ENCODE data around the gene ADGRD1. TPM values are rescaled to one million over a fixed set of nuclear protein-coding genes. Genes with fewer than 3 reads are reported as not detected.

The ADGRD1 gene
- polyA plus RNA-seq, 1 of the 3 experiments (the other 2 are of a cell fraction) = not detected

- H4K20me1 ChIP-seq (ENCODE audit: insufficient read depth) = no peaks in the 10 kb centered on the region
- no peak overlapping the region for H2AFZ ChIP-seq (ENCODE audit: low read depth)
- H3K79me2 ChIP-seq (ENCODE audit: insufficient read depth) = no peaks in the 10 kb centered on the region
- peaks cover 0 to 21% of the 10 kb centered on the region in 2 experiments; a peak in 1 of 4 replicates for H3K4me1 ChIP-seq (ENCODE audit: control insufficient read depth in 1 of 2, insufficient read depth in 2 of 2, low read depth in 1 of 2, low read length in 1 of 2)
- no peaks in the 10 kb centered on the region for H3K27me3 ChIP-seq (ENCODE audit: insufficient read depth)
- H3K9me3 ChIP-seq = no peaks in the 10 kb centered on the region
- H3K9ac ChIP-seq = no peak overlapping the region
- ChIA-PET POLR2A (no interaction called here), CTCF (interaction anchor here (1.4 to 3.5 kb wide), 2 partner anchors 9 to 36 kb away, joined by 3 to 23 read pairs; no protein-coding TSS in a partner anchor)
- no peak overlapping the region for H3K27ac ChIP-seq (ENCODE audit: low read depth in 2 of 2, low read length in 1 of 2)
- no peak for TF ChIP-seq RAD21 (IDR thresholded peaks at IDR 0.05; ENCODE audit: low read length)
- no peak for TF ChIP-seq REST (IDR thresholded peaks at IDR 0.05; ENCODE audit: low read depth, low read length)
- TF ChIP-seq ELF1 (IDR thresholded peaks at IDR 0.05) = no peak
- TF ChIP-seq, protein P1, sequence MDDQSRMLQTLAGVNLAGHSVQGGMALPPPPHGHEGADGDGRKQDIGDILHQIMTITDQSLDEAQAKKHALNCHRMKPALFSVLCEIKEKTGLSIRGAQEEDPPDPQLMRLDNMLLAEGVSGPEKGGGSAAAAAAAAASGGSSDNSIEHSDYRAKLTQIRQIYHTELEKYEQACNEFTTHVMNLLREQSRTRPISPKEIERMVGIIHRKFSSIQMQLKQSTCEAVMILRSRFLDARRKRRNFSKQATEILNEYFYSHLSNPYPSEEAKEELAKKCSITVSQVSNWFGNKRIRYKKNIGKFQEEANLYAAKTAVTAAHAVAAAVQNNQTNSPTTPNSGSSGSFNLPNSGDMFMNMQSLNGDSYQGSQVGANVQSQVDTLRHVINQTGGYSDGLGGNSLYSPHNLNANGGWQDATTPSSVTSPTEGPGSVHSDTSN (IDR thresholded peaks at IDR 0.05) = no peak
- TF ChIP-seq TEAD4 (IDR thresholded peaks at IDR 0.05; ENCODE audit: borderline replicate concordance, insufficient read depth) = no peak
- H3F3A ChIP-seq (replicated peaks; ENCODE audit: insufficient read depth) = no peaks in the 10 kb centered on the region
- H3K36me3 ChIP-seq (replicated peaks in 1 of 2; ENCODE audit: control insufficient read depth in 1 of 2, insufficient read depth in 2 of 2, low read length in 1 of 2) = no peaks in the 10 kb centered on the region
- no peak for DNase-seq
- WGBS (ENCODE audit: low lambda C conversion rate) = 56% methylated on average over 22 of the region's 26 CpGs
- H3K4me2 ChIP-seq = no peak overlapping the region
- no peak overlapping the region for H3K4me3 ChIP-seq (ENCODE audit: low read depth in 2 of 2, low read length in 1 of 2)
- H3K9me2 ChIP-seq = no peaks in the 10 kb centered on the region
These were observed 142.3 kb downstream of the ADGRD1 start for GRCh38 chr12:131095826-131096680.

DNA sequence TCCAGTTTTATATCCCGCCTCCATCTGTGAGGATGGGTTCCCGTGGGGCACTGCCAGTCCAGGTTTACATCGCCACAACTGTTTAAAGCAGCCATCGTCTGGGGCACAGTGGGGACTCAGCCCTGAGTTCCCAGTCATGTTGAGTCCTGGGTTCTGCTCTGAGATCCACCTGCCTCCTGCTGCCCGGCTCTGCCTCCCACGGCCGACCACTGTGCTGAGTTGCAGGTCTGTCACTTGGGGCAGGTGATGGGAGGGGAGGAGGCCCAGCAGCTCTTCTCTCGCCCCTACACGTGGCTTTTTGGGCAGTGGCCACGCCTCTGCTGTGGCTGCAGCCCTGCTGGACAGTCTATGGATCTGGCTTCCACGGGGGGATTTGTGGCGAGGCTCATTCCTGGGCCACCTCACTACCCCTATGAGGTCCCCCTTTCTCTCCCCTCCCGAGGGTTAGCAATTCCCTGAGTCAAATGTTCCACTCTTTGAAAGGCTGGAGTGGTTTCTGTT lies 143.0 kb downstream of the ADGRD1 start:
- H3K9ac ChIP-seq = no peak overlapping the region
- H2AFZ ChIP-seq (ENCODE audit: low read depth) = no peak overlapping the region
- ChIA-PET POLR2A (no interaction called here), CTCF (interaction anchor here (0.9 to 3.5 kb wide), 2 partner anchors 9 to 54 kb away, joined by 3 to 23 read pairs; no protein-coding TSS in a partner anchor)
- H3F3A ChIP-seq (replicated peaks; ENCODE audit: insufficient read depth) = no peaks in the 10 kb centered on the region
- H3K4me1 ChIP-seq (ENCODE audit: control insufficient read depth in 1 of 2, insufficient read depth in 2 of 2, low read depth in 1 of 2, low read length in 1 of 2) = peaks cover 0 to 21% of the 10 kb centered on the region in 2 experiments; a peak in 1 of 4 replicates
- H3K4me3 ChIP-seq (ENCODE audit: low read depth in 2 of 2, low read length in 1 of 2) = no peak overlapping the region
- no peaks in the 10 kb centered on the region for H4K20me1 ChIP-seq (ENCODE audit: insufficient read depth)
- no peaks in the 10 kb centered on the region for H3K27me3 ChIP-seq (ENCODE audit: insufficient read depth)
- no peak for TF ChIP-seq FOSL2 (IDR thresholded peaks at IDR 0.05; ENCODE audit: borderline replicate concordance, low read depth)
- TF ChIP-seq MAX (IDR thresholded peaks at IDR 0.05; ENCODE audit: low read depth) = no peak
- TF ChIP-seq, protein P2, sequence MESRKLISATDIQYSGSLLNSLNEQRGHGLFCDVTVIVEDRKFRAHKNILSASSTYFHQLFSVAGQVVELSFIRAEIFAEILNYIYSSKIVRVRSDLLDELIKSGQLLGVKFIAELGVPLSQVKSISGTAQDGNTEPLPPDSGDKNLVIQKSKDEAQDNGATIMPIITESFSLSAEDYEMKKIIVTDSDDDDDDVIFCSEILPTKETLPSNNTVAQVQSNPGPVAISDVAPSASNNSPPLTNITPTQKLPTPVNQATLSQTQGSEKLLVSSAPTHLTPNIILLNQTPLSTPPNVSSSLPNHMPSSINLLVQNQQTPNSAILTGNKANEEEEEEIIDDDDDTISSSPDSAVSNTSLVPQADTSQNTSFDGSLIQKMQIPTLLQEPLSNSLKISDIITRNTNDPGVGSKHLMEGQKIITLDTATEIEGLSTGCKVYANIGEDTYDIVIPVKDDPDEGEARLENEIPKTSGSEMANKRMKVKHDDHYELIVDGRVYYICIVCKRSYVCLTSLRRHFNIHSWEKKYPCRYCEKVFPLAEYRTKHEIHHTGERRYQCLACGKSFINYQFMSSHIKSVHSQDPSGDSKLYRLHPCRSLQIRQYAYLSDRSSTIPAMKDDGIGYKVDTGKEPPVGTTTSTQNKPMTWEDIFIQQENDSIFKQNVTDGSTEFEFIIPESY (IDR thresholded peaks at IDR 0.05; ENCODE audit: borderline replicate concordance, low read depth) = no peak
- TF ChIP-seq NRF1 (IDR thresholded peaks at IDR 0.05; ENCODE audit: low read depth, low read length) = no peak
- H3K9me2 ChIP-seq = no peaks in the 10 kb centered on the region
- no peaks in the 10 kb centered on the region for H3K9me3 ChIP-seq
- no peak for DNase-seq
- no peak overlapping the region for H3K4me2 ChIP-seq
- peak overlapping the region in 1 of 2 experiments; percentile 58; a peak in 2 of 4 replicates for H3K27ac ChIP-seq (ENCODE audit: low read depth in 2 of 2, low read length in 1 of 2)
- H3K36me3 ChIP-seq (replicated peaks in 1 of 2; ENCODE audit: control insufficient read depth in 1 of 2, insufficient read depth in 2 of 2, low read length in 1 of 2) = no peaks in the 10 kb centered on the region
- 31% methylated on average over 4 of the region's 13 CpGs for WGBS (ENCODE audit: low lambda C conversion rate)
- no peaks in the 10 kb centered on the region for H3K79me2 ChIP-seq (ENCODE audit: insufficient read depth)

Measured in SK-N-SH (cell line).